8988T (cell line): ENCODE data around the gene UMODL1.

Experiments
- DNase-seq: peaks from one replicate; pipeline ENCODE4 v3.0.0; 2011

Gene UMODL1

GRCh38 chr21:42155045-42155855, 84.1 kb downstream of the UMODL1 start:
- no peak for DNase-seq

- no peak for DNase-seq
Observed at GRCh38 chr21:42156690-42157605, 85.8 kb downstream of the UMODL1 start.

- DNase-seq = no peak
Observed at GRCh38 chr21:42157606-42158310, 86.6 kb downstream of the UMODL1 start.

- DNase-seq = no peak
Observed at GRCh38 chr21:42158846-42159245, 87.7 kb downstream of the UMODL1 start.

- DNase-seq = no peak
Observed at GRCh38 chr21:42159560-42160110, 88.5 kb downstream of the UMODL1 start.

GRCh38 chr21:42160111-42160721, 89.1 kb downstream of the UMODL1 start:
- no peak for DNase-seq

- DNase-seq = no peak
Observed at GRCh38 chr21:42160765-42161164, 89.6 kb downstream of the UMODL1 start.

GRCh38 chr21:42161401-42161955, 90.4 kb downstream of the UMODL1 start:
- no peak for DNase-seq

GRCh38 chr21:42161956-42162681, 91.0 kb downstream of the UMODL1 start:
- DNase-seq = no peak

GRCh38 chr21:42162831-42163510, 91.9 kb downstream of the UMODL1 start:
- DNase-seq = no peak

GRCh38 chr21:42163511-42163863, 92.4 kb downstream of the UMODL1 start:
- DNase-seq = no peak

GRCh38 chr21:42164064-42164789, 93.1 kb downstream of the UMODL1 start:
- DNase-seq = no peak

GRCh38 chr21:42164818-42165217, 93.7 kb downstream of the UMODL1 start:
- no peak for DNase-seq

GRCh38 chr21:42165901-42166300, 94.8 kb downstream of the UMODL1 start:
- no peak for DNase-seq

GRCh38 chr21:42169758-42170157, 98.6 kb downstream of the UMODL1 start:
- DNase-seq = no peak

GRCh38 chr21:42171091-42172053, 100.3 kb downstream of the UMODL1 start:
- DNase-seq = no peak

- DNase-seq = no peak
Observed at GRCh38 chr21:42172596-42173483, 101.7 kb downstream of the UMODL1 start.

GRCh38 chr21:42174173-42174572, 103.1 kb downstream of the UMODL1 start:
- no peak for DNase-seq
